Muscle of back (tissue), 11 donors: ENCODE measurements around the gene ASNSD1. TPM values are rescaled to one million over a fixed set of nuclear protein-coding genes. Genes with fewer than 3 reads are reported as not detected.
"Not testable (repeated sequence)": the region's sequence is repeated elsewhere in the genome, so short reads cannot be mapped to it uniquely, and the experiment has no call there.

Experiments used
- DNase-seq, 3 donors: peaks; one replicate each; pipeline versions ENCODE4 v3.0.0 to v3.0.0-alpha.2; 2013
- polyA plus RNA-seq, 10 donors: library from polyadenylated mRNA; unstranded; fragments of 120-200 nt; gene quantifications; one replicate each; pipeline ENCODE4 v1.2.1, GENCODE V29; 2013; ENCODE audit not compliant: insufficient read length in 10 of 10

Gene ASNSD1
- polyA plus RNA-seq, 10 donors, result 36.8 to 50.5 (median 44.3) TPM

- DNase-seq, result no peak
Measured at GRCh38 chr2:189639007-189639609, 22.2 kb upstream of the ASNSD1 start.

- no peak for DNase-seq
Measured at GRCh38 chr2:189641002-189641401, 20.3 kb upstream of the ASNSD1 start.

GRCh38 chr2:189641590-189641989 is 19.7 kb upstream of the ASNSD1 start:
- no peak for DNase-seq

DNA sequence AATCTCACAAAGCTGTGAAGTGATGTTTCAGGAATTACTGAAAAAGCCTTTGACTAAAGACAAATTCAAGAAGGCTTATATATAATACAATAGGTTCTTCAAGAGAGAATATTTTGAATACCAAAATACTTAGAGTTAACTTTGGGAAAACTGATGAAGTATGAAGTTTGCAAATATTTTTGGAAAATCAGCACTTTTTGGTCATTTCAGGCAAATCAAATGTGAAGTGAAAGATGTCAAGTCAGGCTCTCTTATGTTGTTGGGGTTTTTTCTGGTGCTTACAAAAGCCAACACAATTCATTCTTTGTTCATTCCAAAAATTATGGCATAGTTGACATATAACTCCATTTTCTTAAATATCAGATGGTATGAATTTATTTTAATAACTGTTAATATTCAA is 14.7 kb upstream of the ASNSD1 start:
- no peak for DNase-seq

DNA sequence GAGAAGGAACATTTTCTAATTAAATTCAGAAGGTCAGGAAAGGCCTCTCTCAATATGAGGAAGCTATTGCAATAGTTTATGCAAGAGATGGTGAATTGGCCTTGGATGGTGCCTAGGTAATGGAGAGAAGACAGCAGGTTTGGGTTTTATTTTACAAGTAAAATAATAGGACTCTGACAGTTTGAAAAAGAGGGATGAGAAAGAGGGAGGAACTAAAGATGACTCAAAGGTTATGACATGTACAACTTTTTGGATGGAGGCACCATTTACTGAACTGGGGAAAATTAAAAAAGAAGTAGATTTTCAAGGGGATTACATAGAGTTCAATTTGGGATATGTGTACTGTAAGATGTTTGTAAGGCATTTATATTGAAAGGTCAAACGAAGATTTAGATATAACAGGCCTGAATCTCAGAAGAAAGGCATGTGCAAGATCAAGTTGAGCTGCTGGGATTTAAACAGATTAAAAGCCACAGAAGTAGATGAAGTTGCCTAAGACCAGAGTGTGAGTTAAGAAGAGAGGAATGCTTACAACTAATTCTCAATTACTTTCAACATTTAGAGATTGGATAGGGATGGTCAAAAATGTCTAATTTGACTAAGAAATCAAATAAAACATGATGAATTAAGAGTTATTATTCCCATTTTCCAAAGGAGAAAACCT is 12.3 kb upstream of the ASNSD1 start:
- no peak for DNase-seq

DNA sequence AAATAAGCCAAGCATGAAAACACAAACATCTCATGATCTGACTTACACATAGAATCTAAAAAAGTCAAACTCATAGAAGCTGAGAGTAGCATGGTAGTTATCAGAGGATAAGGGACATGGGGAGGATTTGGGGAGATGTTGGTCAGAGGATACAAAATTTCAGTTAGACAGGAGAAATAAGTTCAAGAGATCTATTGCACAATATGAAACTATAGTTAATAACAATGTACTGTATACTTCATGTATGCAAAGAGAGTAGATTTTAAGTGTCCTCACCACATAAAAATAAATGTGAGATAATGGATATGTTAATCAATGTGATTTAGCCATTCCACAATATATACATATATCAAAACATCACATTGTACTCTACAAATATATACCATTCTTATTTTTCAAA is 10.0 kb upstream of the ASNSD1 start:
- DNase-seq, result no peak

DNA sequence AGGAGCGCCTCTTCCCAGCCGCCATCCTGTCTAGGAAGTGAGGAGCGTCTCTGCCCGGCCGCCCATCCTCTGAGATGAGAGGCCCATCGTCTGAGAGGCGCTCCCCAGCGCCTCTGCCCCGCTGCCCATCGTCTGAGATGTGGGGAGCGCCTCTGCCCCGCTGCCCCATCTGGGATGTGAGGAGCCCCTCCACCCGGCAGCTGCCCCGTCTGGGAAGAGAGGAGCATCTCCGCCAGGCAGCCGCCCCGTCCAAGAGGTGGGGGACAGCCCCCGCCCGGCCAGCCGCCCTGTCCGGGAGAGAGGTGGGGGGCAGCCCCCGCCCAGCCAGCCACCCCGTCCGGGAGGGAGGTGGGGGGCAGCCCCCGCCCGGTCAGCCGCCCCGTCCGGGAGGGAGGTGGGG is 7.8 kb upstream of the ASNSD1 start:
- DNase-seq, result not testable (repeated sequence)

DNA sequence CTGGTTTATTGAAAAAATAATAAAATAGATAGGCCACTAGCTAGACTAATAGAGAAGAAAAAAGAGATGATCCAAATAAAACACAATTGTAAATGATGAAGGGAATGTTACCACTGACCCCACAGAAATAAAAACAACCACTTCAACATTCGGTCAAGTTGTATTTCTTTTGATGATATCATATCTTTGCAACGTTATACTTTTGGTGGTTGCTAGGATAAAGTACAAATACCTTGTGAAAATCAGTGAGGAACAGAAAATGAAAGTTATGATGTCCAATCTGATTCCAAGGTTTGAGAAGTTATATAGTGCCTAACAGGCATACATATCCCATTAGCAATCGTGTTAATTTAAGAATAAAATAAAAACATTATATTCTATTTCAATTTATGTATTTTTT is 6.6 kb upstream of the ASNSD1 start:
- DNase-seq, result no peak

DNA sequence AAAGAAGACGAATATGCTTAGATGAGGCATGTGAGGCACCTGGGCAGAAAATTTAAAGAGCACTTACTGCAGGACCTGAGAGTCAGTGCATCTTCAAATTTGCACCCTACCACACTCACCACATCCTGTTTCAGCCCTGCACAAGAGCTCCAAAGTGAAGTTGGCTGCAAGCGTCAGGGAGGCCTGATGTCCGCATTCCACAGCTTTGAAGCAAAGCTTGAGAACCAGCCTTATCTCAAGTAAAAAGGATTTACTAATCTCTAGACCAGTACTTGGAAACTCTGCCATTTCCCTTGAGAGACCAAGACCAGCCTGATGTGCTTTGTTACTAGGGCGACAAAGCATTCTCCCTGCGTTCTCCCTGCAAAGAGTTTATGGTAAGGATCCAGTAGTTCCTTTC is 3.4 kb upstream of the ASNSD1 start:
- peak in 1 of 3 donors; percentile 24 for DNase-seq

- no peak for DNase-seq
Measured at GRCh38 chr2:189658306-189659212, 2.7 kb upstream of the ASNSD1 start.

GRCh38 chr2:189659734-189660133 is 1.5 kb upstream of the ASNSD1 start:
- DNase-seq, result no peak

DNA sequence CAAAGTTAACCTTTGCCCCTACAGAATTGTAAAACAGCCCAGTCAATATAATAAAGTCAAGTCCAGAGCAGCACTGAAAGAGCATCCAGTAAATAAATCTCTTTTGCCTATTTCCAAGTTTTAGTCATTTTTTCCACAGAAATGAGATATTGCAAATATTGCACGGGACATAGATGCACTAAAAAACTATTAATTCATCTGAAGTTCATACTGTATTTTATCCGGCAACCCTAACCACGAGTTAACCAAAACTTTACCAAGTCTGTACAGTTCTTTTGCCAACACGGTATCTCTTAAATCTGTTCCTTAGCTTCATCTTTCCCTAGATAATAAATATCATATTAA is 484 bp upstream of the ASNSD1 start:
- no peak for DNase-seq

DNA sequence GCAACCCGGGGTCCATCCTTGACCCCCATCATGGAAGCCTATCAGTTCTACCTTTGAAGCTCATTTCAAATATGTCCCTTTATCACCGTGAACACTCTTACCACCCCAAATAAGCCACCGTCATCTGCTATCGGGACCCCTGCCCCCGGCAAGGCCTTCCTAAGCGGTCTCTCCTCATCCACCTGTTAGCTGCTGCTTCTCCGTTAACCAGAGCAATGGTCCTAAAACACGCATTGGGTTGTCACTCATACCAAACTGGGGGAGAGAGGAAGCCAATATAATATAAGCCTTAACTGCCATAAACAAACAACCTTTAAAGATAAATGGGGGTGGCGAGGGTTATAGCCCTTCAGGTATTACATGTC is 680 bp downstream of the ASNSD1 start:
- DNase-seq, result no peak

GRCh38 chr2:189662669-189663226 is 1.5 kb downstream of the ASNSD1 start:
- no peak for DNase-seq

DNA sequence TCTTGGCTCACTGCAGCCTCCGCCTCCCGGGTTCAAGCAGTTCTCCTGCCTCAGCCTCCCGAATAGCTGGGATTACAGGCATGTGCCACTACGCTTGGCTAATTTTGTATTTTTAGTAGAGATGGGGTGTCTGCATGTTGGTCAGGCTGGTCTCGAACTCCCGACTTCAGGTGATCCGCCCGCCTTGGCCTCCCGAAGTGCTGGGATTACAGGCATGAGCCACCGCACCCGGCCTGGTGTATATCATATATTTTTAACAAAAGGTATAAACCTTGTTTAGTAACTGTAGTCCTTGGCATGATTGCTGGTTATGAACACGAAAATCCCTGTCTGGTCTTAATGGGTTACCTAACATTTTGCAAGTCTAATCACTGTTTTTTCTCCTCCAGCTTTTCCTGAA is 2.1 kb downstream of the ASNSD1 start:
- not testable (repeated sequence) for DNase-seq

DNA sequence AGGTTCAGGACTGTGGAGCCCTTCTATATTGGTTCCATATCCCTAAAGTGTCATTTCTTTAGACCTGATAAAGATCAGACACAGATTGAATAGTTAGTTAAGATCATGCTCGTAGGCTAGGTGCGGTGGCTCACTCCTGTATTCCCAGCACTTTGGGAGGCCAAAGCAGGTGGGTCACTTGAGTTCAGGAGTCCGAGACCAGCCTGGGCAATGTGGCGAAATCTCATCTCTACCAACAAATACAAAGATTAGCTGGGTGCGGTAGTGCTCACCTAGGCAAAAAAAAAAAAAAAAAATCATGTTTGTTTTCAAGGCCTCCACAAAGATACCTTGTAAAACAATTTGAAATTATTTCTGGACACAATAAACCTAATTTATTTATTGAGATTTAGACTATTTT is 8.7 kb downstream of the ASNSD1 start:
- no peak for DNase-seq

DNA sequence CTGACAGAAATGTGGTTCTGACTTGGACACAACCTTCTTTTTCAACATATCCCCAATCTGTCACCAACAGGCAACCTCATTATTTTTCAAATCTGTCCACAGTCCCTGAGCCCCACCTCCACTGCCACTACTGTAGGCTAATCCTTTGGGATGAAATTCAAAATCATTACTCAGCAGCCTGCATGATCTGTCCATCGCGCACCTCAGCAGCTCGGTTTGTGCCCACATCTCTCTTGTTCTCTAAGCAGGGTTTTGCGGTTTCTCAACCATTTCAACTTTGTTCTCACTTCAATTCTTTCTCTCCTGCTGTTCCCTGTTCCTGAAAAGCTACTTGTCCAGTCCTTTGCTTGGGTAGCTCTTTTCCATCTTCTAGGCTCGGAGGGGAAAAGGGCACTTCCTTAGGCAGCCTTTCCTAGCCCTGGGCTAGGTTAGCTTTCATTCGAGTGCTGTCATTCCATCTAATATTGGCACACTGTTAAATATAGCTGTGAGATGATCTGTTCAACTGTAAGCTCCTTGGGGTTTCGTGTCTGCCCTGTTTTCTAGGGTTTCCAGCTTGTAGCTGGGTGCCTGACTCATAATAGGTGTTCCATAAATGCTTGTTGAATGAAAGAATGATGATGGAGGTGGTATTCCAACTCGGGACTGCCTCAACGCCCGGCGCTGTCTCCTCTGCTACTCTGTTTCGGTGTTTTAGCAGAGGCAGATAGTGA is 12.6 kb downstream of the ASNSD1 start:
- no peak for DNase-seq

DNA sequence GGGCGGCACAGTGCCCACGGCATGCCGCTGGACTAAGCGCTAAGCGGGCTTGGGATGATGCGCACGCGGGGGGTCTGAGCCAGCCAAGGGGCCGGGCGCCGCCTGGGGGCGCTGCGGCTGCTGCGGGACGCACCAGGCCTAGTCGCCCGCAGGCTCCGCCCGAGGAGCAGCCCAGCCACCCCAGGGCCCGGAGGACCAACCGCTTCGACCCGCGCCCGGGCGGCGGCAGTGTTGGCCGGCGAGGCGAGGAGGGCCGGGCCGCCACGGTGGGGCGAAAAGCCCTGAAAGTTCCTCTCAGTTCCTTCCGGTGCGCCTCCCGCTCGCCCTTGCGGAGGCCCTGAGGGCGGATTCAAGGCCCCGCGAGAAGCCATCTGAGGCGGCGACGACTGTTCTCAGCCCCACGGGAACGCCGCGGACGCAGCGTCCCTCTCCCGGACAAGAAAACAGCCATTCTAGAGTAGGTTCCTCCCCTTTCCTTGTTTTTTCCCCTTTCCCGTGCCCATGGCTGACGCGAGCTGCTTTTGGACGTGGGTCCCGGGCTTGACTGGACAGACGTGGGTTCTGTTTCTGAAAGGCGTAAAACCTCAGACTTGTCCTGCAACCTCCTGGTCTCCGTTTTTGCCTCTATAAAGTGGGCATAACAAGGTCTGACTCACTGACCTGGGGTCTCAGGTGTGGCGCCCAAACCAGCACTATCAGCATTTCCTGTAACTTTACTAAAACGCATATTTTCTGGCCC is 13.3 kb downstream of the ASNSD1 start, which contains the start of gene ANKAR:
Gene ANKAR, plus strand, starts transcription at position 297 of the 739 bp plus-strand sequence. CDS start 1,821 bp downstream, outside the sequence.
- peak; percentile 88 to 95 (median 90) for DNase-seq

- peak in 1 of 3 donors; percentile 19 for DNase-seq
Measured at GRCh38 chr2:189676471-189676870, 15.2 kb downstream of the ASNSD1 start.

GRCh38 chr2:189679226-189679625 is 18.0 kb downstream of the ASNSD1 start:
- no peak for DNase-seq

DNA sequence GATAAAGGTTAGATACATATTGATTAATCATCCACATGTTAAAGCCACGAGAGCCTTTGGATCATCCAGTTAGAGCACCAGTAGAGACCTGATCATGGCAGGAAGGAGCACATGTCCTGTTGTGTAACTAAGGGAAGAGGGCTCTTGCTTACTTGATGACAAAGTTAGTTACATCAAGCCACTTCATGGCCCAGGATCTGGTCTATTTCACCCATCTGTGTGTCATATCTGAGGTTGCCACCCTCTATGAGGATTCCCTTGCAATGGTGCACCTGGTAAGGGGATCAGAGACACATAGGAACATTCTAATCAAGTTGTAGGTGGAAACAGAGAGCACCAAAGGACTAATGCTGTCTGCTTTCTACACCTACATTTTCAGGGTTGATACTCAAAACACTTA is 19.9 kb downstream of the ASNSD1 start:
- no peak for DNase-seq
